ENCODE results near the gene UROS. TPM values are rescaled to one million over a fixed set of nuclear protein-coding genes. Genes with fewer than 3 reads are reported as not detected.

Gene UROS
- polyA plus RNA-seq, 1 donor from 2014 or later, result 103 TPM

- Histone ChIP-seq H2AFZ (ENCODE audit: low read depth, low read length) (no peak overlapping the region), H3K9me3 (ENCODE audit: low read length) (no peaks in the 10 kb centered on the region), H3K36me3 (ENCODE audit: insufficient read depth, low read length) (no peaks in the 10 kb centered on the region), H3K9ac (ENCODE audit: low read length) (no peak overlapping the region), H3K27ac (ENCODE audit: low read length) (no peak overlapping the region), H3K79me2 (replicated peaks; ENCODE audit: insufficient read depth, low read length) (peaks cover 18% of the 10 kb centered on the region), H3K9me2 (ENCODE audit: insufficient read depth, low read length) (no peaks in the 10 kb centered on the region), H4K20me1 (ENCODE audit: insufficient read depth) (no peaks in the 10 kb centered on the region), H3F3A (ENCODE audit: insufficient read depth, low read length, poor library complexity, severe bottlenecking) (no peaks in the 10 kb centered on the region), H3K27me3 (ENCODE audit: insufficient read depth, low read depth, low read length) (no peaks in the 10 kb centered on the region), H3K4me2 (ENCODE audit: low read length) (no peak overlapping the region), H3K4me3 (ENCODE audit: low read length) (no peak overlapping the region)
- TF ChIP-seq SMC3 (conservative IDR thresholded peaks at IDR 0.05; ENCODE audit: poor library complexity) (no peak), RAD21 (conservative IDR thresholded peaks at IDR 0.05) (no peak), POLR2AphosphoS5 (IDR thresholded peaks at IDR 0.05) (no peak), MXI1 (conservative IDR thresholded peaks at IDR 0.05; ENCODE audit: poor library complexity, severe bottlenecking) (no peak), EP300 (conservative IDR thresholded peaks at IDR 0.05; ENCODE audit: poor library complexity, severe bottlenecking) (no peak), TAF1 (IDR thresholded peaks at IDR 0.05; ENCODE audit: low read depth) (no peak), EZH2 (IDR thresholded peaks at IDR 0.05; ENCODE audit: borderline replicate concordance, insufficient read depth, low read length, poor library complexity, severe bottlenecking) (no peak)
- TF ChIP-seq, protein P1, sequence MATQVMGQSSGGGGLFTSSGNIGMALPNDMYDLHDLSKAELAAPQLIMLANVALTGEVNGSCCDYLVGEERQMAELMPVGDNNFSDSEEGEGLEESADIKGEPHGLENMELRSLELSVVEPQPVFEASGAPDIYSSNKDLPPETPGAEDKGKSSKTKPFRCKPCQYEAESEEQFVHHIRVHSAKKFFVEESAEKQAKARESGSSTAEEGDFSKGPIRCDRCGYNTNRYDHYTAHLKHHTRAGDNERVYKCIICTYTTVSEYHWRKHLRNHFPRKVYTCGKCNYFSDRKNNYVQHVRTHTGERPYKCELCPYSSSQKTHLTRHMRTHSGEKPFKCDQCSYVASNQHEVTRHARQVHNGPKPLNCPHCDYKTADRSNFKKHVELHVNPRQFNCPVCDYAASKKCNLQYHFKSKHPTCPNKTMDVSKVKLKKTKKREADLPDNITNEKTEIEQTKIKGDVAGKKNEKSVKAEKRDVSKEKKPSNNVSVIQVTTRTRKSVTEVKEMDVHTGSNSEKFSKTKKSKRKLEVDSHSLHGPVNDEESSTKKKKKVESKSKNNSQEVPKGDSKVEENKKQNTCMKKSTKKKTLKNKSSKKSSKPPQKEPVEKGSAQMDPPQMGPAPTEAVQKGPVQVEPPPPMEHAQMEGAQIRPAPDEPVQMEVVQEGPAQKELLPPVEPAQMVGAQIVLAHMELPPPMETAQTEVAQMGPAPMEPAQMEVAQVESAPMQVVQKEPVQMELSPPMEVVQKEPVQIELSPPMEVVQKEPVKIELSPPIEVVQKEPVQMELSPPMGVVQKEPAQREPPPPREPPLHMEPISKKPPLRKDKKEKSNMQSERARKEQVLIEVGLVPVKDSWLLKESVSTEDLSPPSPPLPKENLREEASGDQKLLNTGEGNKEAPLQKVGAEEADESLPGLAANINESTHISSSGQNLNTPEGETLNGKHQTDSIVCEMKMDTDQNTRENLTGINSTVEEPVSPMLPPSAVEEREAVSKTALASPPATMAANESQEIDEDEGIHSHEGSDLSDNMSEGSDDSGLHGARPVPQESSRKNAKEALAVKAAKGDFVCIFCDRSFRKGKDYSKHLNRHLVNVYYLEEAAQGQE (IDR thresholded peaks at IDR 0.05; ENCODE audit: borderline replicate concordance), result no peak
- TF ChIP-seq, protein P2, sequence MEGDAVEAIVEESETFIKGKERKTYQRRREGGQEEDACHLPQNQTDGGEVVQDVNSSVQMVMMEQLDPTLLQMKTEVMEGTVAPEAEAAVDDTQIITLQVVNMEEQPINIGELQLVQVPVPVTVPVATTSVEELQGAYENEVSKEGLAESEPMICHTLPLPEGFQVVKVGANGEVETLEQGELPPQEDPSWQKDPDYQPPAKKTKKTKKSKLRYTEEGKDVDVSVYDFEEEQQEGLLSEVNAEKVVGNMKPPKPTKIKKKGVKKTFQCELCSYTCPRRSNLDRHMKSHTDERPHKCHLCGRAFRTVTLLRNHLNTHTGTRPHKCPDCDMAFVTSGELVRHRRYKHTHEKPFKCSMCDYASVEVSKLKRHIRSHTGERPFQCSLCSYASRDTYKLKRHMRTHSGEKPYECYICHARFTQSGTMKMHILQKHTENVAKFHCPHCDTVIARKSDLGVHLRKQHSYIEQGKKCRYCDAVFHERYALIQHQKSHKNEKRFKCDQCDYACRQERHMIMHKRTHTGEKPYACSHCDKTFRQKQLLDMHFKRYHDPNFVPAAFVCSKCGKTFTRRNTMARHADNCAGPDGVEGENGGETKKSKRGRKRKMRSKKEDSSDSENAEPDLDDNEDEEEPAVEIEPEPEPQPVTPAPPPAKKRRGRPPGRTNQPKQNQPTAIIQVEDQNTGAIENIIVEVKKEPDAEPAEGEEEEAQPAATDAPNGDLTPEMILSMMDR (IDR thresholded peaks at IDR 0.05; ENCODE audit: poor library complexity, severe bottlenecking), result no peak
Observed at GRCh38 chr10:125820701-125821100, 2.4 kb downstream of the UROS start.

GRCh38 chr10:125817337-125817946 lies 5.6 kb downstream of the UROS start:
- Histone ChIP-seq H3K9ac (ENCODE audit: low read length) (no peak overlapping the region), H2AFZ (ENCODE audit: low read depth, low read length) (no peak overlapping the region), H3K9me3 (ENCODE audit: low read length) (no peaks in the 10 kb centered on the region), H3K79me2 (replicated peaks; ENCODE audit: insufficient read depth, low read length) (no peaks in the 10 kb centered on the region), H3K4me2 (ENCODE audit: low read length) (no peak overlapping the region), H3K27me3 (ENCODE audit: insufficient read depth, low read depth, low read length) (no peaks in the 10 kb centered on the region), H4K20me1 (ENCODE audit: insufficient read depth) (no peaks in the 10 kb centered on the region), H3K4me3 (ENCODE audit: low read length) (no peak overlapping the region), H3K9me2 (ENCODE audit: insufficient read depth, low read length) (no peaks in the 10 kb centered on the region), H3F3A (ENCODE audit: insufficient read depth, low read length, poor library complexity, severe bottlenecking) (no peaks in the 10 kb centered on the region), H3K36me3 (ENCODE audit: insufficient read depth, low read length) (no peaks in the 10 kb centered on the region), H3K27ac (ENCODE audit: low read length) (no peak overlapping the region)
- TF ChIP-seq, protein P2 (IDR thresholded peaks at IDR 0.05; ENCODE audit: poor library complexity, severe bottlenecking), result no peak

Data from neural cell (in vitro differentiated cells).